HG02610 (cell line): ENCODE data around the gene CHRNG.

Experiments
- ATAC-seq: cut with Tn5 transposase; IDR thresholded peaks from one replicate; pipeline ENCODE4 v1.9.1; 2021; ENCODE audit warnings: mild to moderate bottlenecking, moderate library complexity; ENCODE audit not compliant: unreplicated experiment

Gene CHRNG, protein sequence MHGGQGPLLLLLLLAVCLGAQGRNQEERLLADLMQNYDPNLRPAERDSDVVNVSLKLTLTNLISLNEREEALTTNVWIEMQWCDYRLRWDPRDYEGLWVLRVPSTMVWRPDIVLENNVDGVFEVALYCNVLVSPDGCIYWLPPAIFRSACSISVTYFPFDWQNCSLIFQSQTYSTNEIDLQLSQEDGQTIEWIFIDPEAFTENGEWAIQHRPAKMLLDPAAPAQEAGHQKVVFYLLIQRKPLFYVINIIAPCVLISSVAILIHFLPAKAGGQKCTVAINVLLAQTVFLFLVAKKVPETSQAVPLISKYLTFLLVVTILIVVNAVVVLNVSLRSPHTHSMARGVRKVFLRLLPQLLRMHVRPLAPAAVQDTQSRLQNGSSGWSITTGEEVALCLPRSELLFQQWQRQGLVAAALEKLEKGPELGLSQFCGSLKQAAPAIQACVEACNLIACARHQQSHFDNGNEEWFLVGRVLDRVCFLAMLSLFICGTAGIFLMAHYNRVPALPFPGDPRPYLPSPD

DNA sequence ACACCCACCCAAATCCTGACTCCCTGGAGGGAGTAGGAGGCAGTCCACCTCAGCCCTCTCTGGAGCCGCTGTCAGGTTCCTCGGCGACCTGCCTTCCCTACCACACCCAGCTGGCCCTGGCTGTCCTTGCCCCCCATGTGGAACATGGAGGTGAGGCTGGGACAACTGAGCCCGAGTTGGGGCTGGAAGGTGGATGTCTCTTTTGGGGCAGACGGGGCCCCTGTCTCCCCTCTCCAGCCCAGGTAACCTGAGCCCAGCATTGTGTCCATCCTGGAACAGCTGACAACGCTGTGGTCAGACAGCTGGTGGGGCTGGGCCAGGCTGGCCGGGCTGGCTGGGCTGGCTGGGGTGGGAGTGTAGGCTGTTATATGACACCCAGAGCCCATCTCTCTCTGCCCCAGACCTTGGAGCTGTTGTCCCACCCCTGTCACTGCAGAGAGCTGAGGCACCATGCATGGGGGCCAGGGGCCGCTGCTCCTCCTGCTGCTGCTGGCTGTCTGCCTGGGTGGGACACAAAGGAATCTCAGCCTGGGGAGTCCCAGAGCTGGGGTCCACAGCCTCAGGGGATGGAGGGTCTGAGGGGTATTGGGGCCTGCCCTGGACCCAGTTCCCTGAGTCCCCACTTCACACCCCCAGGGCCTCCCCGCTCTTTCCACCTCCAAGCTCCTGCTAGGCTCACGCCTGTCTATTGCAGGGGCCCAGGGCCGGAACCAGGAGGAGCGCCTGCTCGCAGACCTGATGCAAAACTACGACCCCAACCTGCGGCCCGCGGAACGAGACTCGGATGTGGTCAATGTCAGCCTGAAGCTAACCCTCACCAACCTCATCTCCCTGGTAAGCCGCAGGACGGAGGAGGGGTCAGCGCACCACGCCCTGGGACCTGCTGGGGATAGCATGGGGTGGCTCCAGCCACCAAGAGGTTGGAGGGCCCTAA is at the start of gene CHRNG:
CHRNG (plus strand) TSS at position 395 of the 934 bp plus-strand sequence; CDS start at position 451, 56 bp downstream.
- ATAC-seq, result no peak

DNA sequence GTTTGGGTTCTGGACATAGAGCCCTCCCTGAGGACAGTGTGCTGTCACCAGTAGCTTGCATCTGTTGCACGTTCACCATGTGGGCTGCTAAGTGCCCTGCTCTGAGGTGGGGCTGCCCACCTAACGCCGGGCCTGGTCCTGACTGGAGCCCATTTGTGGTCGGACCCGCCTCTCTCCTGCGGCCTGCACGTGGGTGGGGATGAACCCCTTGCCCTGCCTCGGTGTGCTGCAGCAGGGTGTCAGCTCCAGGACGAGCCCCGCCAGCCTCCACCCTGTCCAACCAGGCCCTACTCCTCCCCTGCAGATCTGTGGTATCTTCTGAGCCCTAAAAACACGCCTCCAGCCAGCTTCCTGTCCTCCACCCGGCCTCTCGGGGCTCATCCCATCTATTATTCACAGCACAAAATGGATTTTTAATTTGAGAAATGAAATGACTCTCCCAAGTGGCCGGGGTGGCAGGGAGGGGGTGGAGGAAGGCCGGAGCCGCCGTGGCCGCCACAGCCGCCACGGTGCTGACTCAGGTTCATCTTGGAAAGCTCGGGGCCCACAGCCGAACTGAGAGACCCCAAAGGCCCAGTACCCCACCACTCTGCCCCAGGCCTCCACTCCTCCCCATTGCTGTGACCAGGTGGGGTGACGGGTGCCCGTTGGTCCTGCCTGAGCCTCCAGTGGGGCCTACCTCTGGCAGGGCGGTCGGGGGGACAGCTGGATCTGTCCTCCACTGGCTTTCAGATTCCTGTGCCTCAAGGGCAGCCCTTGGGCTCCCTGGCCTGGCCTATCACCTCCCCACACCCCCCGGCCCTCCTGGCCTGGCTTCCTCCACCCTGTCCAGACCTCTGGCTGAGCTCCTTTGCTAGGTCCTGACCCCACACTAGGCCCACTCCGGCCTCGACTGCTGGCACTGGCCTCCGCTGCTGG is 49.0 kb upstream of the CHRNG start:
- no peak for ATAC-seq

DNA sequence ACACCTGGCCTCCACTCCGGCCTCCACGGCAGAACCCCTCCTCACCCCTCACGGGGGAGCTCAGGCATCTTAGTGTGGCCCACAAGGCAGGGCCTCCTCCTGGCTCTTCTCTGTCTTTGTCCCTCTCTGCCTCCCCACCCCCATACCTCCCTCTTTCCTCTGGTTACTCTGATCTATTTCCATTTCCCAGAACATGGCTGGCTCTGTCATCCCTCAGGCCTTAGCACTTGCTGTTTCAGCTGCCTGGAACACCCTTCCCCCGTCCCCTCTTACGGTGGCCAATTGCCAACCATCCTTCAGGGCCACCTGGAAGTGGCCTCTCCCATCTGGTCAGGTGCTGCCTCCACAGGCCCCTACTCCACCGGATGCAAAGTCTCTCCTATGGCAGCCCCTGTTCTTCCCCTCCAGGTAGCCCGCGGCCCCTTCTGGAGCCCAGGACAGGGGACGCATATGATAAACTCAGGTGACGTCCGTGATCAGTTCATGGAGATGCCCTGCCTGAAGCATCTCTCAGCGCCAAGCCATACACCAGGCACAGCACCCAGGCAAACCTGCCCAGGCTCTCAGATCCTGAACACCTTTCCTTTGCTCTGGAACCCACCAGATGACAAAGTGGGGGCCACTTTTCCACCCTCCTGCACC is 48.2 kb upstream of the CHRNG start:
- no peak for ATAC-seq

DNA sequence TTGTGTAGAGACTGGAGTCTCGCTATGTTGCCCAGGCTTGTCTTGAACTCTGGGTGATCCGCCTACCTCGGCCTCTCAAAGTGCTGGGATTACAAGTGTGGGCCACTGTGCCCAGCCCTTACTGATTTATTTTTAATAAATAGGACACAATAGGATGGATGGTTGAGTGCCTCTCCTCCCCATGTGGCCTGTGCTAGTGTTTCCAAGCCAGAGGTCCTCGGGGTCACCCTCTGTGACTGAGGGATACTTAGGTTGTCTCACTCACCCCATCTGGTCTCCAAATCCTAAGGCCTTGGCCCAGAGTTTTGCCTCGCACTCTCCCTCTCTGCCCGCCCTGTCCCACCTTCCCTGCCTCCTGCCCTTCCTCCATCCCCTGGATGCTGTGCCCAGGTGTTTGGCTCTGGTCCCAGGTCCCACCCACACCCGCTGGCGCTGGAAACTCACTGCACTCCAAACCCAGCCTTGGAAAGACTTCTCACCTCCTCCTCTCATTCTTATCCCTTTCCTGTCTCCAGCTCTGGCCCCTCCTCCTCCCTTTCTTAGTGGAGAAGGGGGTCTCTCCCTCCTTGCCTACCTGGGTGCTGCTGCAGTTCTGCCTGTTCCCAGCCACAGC is 47.1 kb upstream of the CHRNG start:
- ATAC-seq, result no peak

- no peak for ATAC-seq
Measured at GRCh38 chr2:232492963-232493700, 46.4 kb upstream of the CHRNG start.

DNA sequence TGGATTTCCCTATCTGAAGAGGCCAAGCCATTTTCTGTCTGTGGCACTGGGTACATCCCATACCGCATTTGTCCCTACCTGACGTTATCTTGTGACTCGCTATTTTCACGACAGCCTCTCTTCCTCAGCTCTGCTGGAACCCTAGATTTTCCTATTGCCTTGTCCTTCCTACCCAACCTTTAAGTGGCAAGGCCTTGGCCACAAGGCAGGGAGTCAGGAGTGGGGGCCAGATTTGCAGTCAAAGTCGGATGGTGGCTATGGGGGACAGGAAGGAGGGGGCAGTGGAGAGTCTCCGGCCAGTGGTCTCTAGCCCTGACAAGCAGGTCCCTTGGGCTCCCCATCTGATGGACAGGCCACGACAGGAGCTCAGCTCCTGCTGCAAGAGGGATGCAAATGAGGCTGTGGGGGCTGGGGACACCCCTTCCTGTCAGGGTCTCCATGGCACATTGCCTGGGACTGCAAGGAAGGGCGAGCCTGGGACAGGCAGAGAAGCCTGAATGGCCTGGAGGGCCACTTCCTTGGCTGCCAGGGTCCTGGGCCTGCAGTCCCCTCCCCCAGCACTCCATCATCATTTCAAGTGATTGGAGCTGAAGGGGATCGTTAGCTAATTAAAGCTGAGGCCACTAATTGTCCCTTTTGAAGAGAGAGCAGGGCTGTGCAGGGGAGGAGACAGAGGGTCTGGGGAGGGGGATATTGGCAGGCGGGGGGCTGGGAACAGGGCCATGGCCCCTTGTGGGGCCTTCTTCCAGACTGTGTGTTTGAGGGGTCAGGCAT is 45.6 kb upstream of the CHRNG start:
- ATAC-seq, result no peak

- no peak for ATAC-seq
Measured at GRCh38 chr2:232494542-232494941, 45.0 kb upstream of the CHRNG start.

DNA sequence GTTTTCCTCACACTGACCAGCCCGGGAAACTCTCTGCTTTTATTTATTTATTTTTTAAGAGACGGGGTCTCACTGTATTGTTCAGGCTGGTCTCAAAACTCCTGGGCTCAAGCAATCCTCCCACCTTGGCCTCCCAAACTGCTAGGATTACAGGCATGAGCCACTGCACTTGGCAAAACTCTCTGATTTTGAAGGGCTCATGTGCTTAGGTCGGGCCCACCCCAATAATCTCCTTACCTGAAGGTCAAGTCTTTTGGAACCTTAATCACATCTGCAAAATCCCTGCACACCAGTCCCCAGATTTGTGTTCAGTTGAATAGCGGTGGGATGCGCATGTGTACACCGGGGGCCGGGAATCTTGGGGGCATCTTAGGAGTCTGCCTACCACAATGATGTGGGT is 44.2 kb upstream of the CHRNG start:
- ATAC-seq, result no peak

DNA sequence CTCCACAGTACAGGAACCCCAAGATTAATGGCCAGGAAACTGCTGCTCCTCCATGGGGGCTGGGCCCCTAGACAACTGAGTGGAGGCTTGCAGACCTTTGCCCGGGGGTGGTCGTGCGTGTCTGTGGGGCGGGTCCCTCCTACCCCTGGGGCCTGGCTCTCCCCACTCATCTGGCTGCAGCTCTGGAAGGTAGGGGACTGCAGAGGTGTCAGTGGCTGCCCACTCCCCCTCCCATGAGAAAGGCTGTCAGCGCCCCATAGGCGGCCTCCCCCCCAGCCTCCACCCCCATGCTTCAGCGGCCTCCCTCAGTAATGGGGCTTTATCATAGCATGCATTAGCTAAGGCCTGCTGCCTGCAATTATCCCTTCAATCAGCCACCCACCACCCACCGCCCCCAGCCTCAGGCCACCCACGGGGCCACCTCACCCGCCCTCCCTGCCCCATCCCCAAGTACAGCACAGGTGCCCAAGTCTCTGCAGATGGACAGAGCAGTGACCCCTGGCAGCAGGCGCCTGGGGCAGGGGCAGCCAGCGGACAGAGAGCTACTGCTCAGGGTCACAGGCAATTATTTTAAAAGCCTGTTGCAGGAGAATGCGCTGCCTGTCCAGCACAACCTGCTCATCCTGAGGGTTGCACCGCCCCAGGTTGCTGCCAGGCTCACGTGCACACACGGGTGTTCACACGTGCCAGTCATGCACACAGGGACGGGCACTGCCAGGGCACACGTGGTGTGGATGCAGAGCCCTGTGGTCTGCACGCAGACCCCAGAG is 42.8 kb upstream of the CHRNG start:
- ATAC-seq, result no peak

GRCh38 chr2:232497348-232497747 is 42.1 kb upstream of the CHRNG start:
- no peak for ATAC-seq

- no peak for ATAC-seq
Measured at GRCh38 chr2:232498452-232498851, 41.0 kb upstream of the CHRNG start.

DNA sequence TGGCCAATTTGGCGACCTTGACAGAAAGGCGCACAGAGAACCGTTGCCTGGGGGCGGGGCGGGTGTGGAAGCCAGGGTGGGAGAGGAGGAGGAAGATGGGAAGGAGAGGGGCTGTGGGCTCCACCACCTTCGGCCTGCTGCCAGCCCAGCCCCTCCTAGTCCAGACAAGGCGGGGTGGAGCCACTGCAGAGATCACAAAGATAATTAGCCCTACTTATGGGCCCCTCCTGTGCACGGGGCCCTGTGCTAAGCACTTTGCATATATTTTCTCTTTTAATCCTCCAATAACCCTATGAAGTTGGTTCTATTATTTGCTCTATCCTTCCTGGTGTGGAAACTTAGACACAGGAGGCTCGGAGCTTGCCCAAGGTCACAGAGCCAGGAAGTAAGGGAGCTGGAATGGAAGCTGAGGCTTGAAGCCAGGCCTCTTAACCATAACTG is 38.1 kb upstream of the CHRNG start:
- ATAC-seq, result no peak

GRCh38 chr2:232501794-232502390 is 37.6 kb upstream of the CHRNG start:
- ATAC-seq, result no peak

DNA sequence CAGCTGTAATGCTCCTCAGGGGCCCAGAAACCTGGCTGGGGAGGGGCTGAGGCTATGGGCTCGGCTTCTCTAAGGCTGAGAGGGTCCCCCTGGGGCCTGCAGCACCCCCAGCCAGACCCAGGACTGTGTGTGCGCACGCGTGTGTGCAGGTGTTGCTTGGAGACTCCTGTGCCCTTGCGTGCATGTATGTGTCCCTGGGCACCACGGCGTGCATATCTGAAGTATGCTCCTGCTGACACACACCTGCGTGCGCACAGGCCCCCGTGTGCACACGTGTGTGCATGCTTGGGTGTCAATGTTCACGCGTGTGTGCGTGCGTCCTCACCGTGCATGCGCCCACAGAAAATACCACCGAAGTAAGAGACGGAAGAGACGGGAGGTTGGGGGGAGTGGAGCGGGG is 37.0 kb upstream of the CHRNG start:
- no peak for ATAC-seq

GRCh38 chr2:232502911-232503808 is 36.3 kb upstream of the CHRNG start:
- no peak for ATAC-seq

- no peak for ATAC-seq
Measured at GRCh38 chr2:232503809-232504323, 35.6 kb upstream of the CHRNG start.
